H9 (cell line): ENCODE measurements around the gene ULBP3. TPM values are rescaled to one million over a fixed set of nuclear protein-coding genes. Genes with fewer than 3 reads are reported as not detected.

ENCODE experiments used
- DNase-seq: peaks from one replicate; pipeline ENCODE4 v3.0.0-alpha.2; 2017
- H2AFZ ChIP-seq: one replicate; pipeline ENCODE4 v1.6.1; 2013; ENCODE audit warnings: mild to moderate bottlenecking, low read length, control low read depth, moderate library complexity
- H2AK5ac ChIP-seq: 2 replicates; pipeline ENCODE4 v1.6.1; 2013; ENCODE audit warnings: low read length, control low read depth, mixed read lengths; ENCODE audit not compliant: insufficient read length
- H2BK120ac ChIP-seq: one replicate; pipeline ENCODE4 v1.6.1; 2013; ENCODE audit warnings: low read depth, mild to moderate bottlenecking, low read length, control low read depth, inconsistent platforms; ENCODE audit not compliant: poor library complexity, severe bottlenecking
- H2BK12ac ChIP-seq: 2 replicates; pipeline ENCODE4 v1.6.1; 2013; ENCODE audit warnings: low read length, control low read depth, mixed read lengths, low read depth; ENCODE audit not compliant: insufficient read length
- H2BK15ac ChIP-seq: 2 replicates; pipeline ENCODE4 v1.6.1; 2013; ENCODE audit warnings: low read depth, low read length, control low read depth
- H2BK20ac ChIP-seq: one replicate; pipeline ENCODE4 v1.6.1; 2013; ENCODE audit warnings: low read depth, mild to moderate bottlenecking, low read length, control low read depth, inconsistent platforms; ENCODE audit not compliant: poor library complexity, severe bottlenecking
- H2BK5ac ChIP-seq: 2 replicates; pipeline ENCODE4 v1.6.1; 2013; ENCODE audit warnings: low read length, control low read depth, mixed read lengths; ENCODE audit not compliant: insufficient read length
- H3K14ac ChIP-seq: 2 replicates; pipeline ENCODE4 v1.6.1; 2013; ENCODE audit warnings: low read length, control low read depth; ENCODE audit not compliant: insufficient read depth
- H3K18ac ChIP-seq: 2 replicates; pipeline ENCODE4 v1.6.1; 2013; ENCODE audit warnings: low read depth, mild to moderate bottlenecking, mixed read lengths, low read length, control low read depth; ENCODE audit not compliant: insufficient read length
- H3K23ac ChIP-seq: 2 replicates; pipeline ENCODE4 v1.6.1; 2013; ENCODE audit warnings: low read length, control low read depth, mixed read lengths, low read depth; ENCODE audit not compliant: insufficient read length
- H3K23me2 ChIP-seq: 2 replicates; pipeline ENCODE4 v1.6.1; 2013; ENCODE audit warnings: low read depth, mild to moderate bottlenecking, mixed read lengths, low read length, control low read depth; ENCODE audit not compliant: insufficient read length, poor library complexity, severe bottlenecking
- H3K27ac ChIP-seq: 2 replicates; pipeline ENCODE4 v1.5.1; 2013; ENCODE audit warnings: low read length, control low read depth, mixed read lengths, low read depth; ENCODE audit not compliant: insufficient read length
- H3K27me3 ChIP-seq: 2 replicates; pipeline ENCODE4 v1.6.1; 2013; ENCODE audit warnings: low read length, control low read depth, inconsistent platforms; ENCODE audit not compliant: insufficient read depth
- H3K4ac ChIP-seq: 2 replicates; pipeline ENCODE4 v1.6.1; 2013; ENCODE audit warnings: low read depth, mild to moderate bottlenecking, control low read depth, inconsistent platforms, low read length, moderate library complexity
- H3K4me1 ChIP-seq: 2 replicates; pipeline ENCODE4 v1.6.1; 2013; ENCODE audit warnings: low read length, control low read depth, inconsistent platforms; ENCODE audit not compliant: insufficient read depth
- H3K4me2 ChIP-seq: 2 replicates; pipeline ENCODE4 v1.6.1; 2013; ENCODE audit warnings: low read length, control low read depth, mixed read lengths; ENCODE audit not compliant: insufficient read length, insufficient read depth
- H3K56ac ChIP-seq: 2 replicates; pipeline ENCODE4 v1.6.1; 2013; ENCODE audit warnings: low read depth, mild to moderate bottlenecking, mixed read lengths, low read length, control low read depth; ENCODE audit not compliant: insufficient read length
- H3K79me1 ChIP-seq: 2 replicates; pipeline ENCODE4 v1.6.1; 2013; ENCODE audit warnings: low read depth, mild to moderate bottlenecking, moderate library complexity, low read length, control low read depth, inconsistent platforms; ENCODE audit not compliant: insufficient read depth, poor library complexity, severe bottlenecking
- H3K79me2 ChIP-seq: 2 replicates; pipeline ENCODE4 v1.6.1; 2013; ENCODE audit warnings: low read length, control low read depth, inconsistent platforms; ENCODE audit not compliant: insufficient read depth
- H3K9ac ChIP-seq: 2 replicates; pipeline ENCODE4 v1.6.1; 2013; ENCODE audit warnings: low read length, control low read depth, mixed read lengths; ENCODE audit not compliant: insufficient read length; ENCODE audit errors: extremely low read depth
- H3K9me3 ChIP-seq: one replicate; pipeline ENCODE4 v1.6.1; 2013; ENCODE audit warnings: low read depth, low read length, inconsistent platforms; ENCODE audit not compliant: control insufficient read depth
- H3T11ph ChIP-seq: one replicate; pipeline ENCODE4 v1.6.1; 2013; ENCODE audit warnings: mild to moderate bottlenecking, low read length, control low read depth, inconsistent platforms
- H4K20me1 ChIP-seq: one replicate; pipeline ENCODE4 v1.6.1; 2013; ENCODE audit not compliant: control insufficient read depth, insufficient read length, insufficient read depth
- H4K5ac ChIP-seq: 2 replicates; pipeline ENCODE4 v1.6.1; 2013; ENCODE audit warnings: low read depth, mild to moderate bottlenecking, mixed read lengths, low read length, control low read depth; ENCODE audit not compliant: insufficient read length
- H4K8ac ChIP-seq: replicated peaks from 2 replicates; pipeline ENCODE4 v1.6.1; 2013; ENCODE audit warnings: low read length, control low read depth, mixed read lengths, low read depth; ENCODE audit not compliant: insufficient read length
- H4K91ac ChIP-seq: 2 replicates; pipeline ENCODE4 v1.6.1; 2013; ENCODE audit warnings: low read depth, mild to moderate bottlenecking, moderate library complexity, mixed read lengths, low read length, control low read depth; ENCODE audit not compliant: insufficient read length
- H3K27ac Mint-ChIP-seq, 3 experiments: 2 replicates in 2 of 3; 3 replicates in 1 of 3; pipeline ENCODE4 v1.8.0; 2020 to 2021; ENCODE audit warnings: mixed read lengths in 3 of 3, mild to moderate bottlenecking in 1 of 3, moderate library complexity in 1 of 3
- H3K27me3 Mint-ChIP-seq: 2 replicates; pipeline ENCODE4 v1.8.0; 2021; ENCODE audit warnings: low read depth, mild to moderate bottlenecking, moderate library complexity, mixed read lengths
- H3K36me3 Mint-ChIP-seq, 3 experiments: 2 replicates in 2 of 3; 3 replicates in 1 of 3; pipeline ENCODE4 v1.8.0; 2020 to 2021; ENCODE audit warnings: low read depth in 3 of 3, mixed read lengths in 3 of 3; ENCODE audit not compliant: insufficient read depth in 1 of 3
- H3K4me1 Mint-ChIP-seq, 2 experiments: 2 replicates each; pipeline ENCODE4 v1.8.0; 2020; ENCODE audit warnings: mixed read lengths in 2 of 2
- H3K4me3 Mint-ChIP-seq, 2 experiments: 2 replicates in 1 of 2; 3 replicates in 1 of 2; pipeline ENCODE4 v1.8.0; 2020 to 2021; ENCODE audit warnings: mild to moderate bottlenecking in 2 of 2, mixed read lengths in 2 of 2, moderate library complexity in 1 of 2
- H3K9me3 Mint-ChIP-seq, 2 experiments: 2 replicates in 1 of 2; 3 replicates in 1 of 2; pipeline ENCODE4 v1.8.0; 2020; ENCODE audit warnings: mild to moderate bottlenecking in 2 of 2, mixed read lengths in 2 of 2, moderate library complexity in 1 of 2
- WGBS: extraction: QIAGEN DNeasy Blood & Tissue Kit; methylation state at CpG from one replicate; pipeline ENCODE4 v1.1.7; 2013; ENCODE audit warnings: missing lambda C conversion rate, low lambda C conversion rate, mixed read lengths; ENCODE audit not compliant: insufficient read length; ENCODE audit errors: extremely low coverage; 5-methylcytosine and 5-hydroxymethylcytosine counted together
- total RNA-seq: library from RNA; stranded (reverse); gene quantifications from 2 replicates; pipeline ENCODE4 v1.2.1, GENCODE V29; 2021
- TF ChIP-seq, protein P1 (sequence below): fragments of 200-600 bp; sonication (generic); conservative IDR thresholded peaks from 3 replicates; pipeline ENCODE4 v1.8.0; 2021; ENCODE audit warnings: antibody characterized with exemption, mild to moderate bottlenecking

The ULBP3 gene
- total RNA-seq, 1 experiment from 2014 or later: 5.8 TPM

DNA sequence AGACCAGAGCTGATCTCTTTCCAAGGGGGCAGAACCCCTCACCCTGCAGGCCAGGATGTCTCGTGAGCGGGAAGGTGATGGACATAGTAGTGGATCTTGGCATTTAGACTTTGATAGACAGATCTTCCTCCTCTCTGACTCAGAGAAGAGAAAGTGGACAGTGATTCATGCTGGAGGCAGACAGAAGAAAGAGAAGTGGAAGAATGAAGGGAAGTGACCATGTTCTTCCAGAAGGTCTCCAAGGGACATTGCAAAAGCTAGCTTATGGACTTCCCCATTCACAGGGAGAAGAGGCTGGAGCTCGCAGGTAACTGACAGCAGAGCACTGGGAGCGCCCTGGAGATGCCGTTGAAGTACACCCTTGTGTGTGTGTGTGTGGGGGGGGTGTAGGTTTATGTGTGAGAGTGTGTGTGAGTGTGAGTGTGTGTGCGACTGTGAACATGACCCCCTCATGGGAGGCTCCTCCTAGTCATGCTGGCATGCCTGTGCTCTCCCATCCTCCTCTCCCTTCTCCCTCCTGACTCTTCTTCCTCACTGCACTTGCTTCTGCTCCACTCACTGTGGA lies 35.6 kb downstream of the ULBP3 start:
- Mint-ChIP-seq H3K27me3 (peaks cover 78% of the 10 kb centered on the region), H3K4me1 (peaks cover 10 to 15% of the 10 kb centered on the region in 2 experiments), H3K4me3 (no peak overlapping the region), H3K9me3 (no peaks in the 10 kb centered on the region; a peak in 1 of 5 replicates), H3K36me3 (no peaks in the 10 kb centered on the region; a peak in 1 of 7 replicates), H3K27ac (no peak overlapping the region)
- no peak overlapping the region for H4K91ac ChIP-seq
- no peak overlapping the region for H3K56ac ChIP-seq
- WGBS: no CpG with 5 or more reads among the region's 6 CpGs
- H3K9ac ChIP-seq: no peak overlapping the region
- no peaks in the 10 kb centered on the region for H3K79me2 ChIP-seq
- H3K27me3 ChIP-seq: peaks cover 37% of the 10 kb centered on the region
- no peak overlapping the region for H4K5ac ChIP-seq
- no peak overlapping the region for H3K23ac ChIP-seq
- no peak overlapping the region for H3K4ac ChIP-seq
- no peak overlapping the region for H3T11ph ChIP-seq
- no peaks in the 10 kb centered on the region for H3K4me1 ChIP-seq
- DNase-seq: peak; percentile 13
- no peaks in the 10 kb centered on the region for H3K9me3 ChIP-seq
- no peak overlapping the region for H2BK12ac ChIP-seq
- no peak overlapping the region for H3K14ac ChIP-seq
- H3K79me1 ChIP-seq: no peaks in the 10 kb centered on the region
- H3K27ac ChIP-seq: no peak overlapping the region
- peaks cover 4% of the 10 kb centered on the region for H3K23me2 ChIP-seq
- no peak overlapping the region for H2BK15ac ChIP-seq
- no peak overlapping the region for H3K4me2 ChIP-seq
- TF ChIP-seq, protein P1, sequence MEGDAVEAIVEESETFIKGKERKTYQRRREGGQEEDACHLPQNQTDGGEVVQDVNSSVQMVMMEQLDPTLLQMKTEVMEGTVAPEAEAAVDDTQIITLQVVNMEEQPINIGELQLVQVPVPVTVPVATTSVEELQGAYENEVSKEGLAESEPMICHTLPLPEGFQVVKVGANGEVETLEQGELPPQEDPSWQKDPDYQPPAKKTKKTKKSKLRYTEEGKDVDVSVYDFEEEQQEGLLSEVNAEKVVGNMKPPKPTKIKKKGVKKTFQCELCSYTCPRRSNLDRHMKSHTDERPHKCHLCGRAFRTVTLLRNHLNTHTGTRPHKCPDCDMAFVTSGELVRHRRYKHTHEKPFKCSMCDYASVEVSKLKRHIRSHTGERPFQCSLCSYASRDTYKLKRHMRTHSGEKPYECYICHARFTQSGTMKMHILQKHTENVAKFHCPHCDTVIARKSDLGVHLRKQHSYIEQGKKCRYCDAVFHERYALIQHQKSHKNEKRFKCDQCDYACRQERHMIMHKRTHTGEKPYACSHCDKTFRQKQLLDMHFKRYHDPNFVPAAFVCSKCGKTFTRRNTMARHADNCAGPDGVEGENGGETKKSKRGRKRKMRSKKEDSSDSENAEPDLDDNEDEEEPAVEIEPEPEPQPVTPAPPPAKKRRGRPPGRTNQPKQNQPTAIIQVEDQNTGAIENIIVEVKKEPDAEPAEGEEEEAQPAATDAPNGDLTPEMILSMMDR: no peak
- no peak overlapping the region for H2AFZ ChIP-seq
- no peak overlapping the region for H2BK20ac ChIP-seq
- no peaks in the 10 kb centered on the region for H4K20me1 ChIP-seq
- H2BK5ac ChIP-seq: no peak overlapping the region
- H2AK5ac ChIP-seq: no peak overlapping the region
- no peak overlapping the region for H2BK120ac ChIP-seq
- H4K8ac ChIP-seq: no peak overlapping the region
- H3K18ac ChIP-seq: no peak overlapping the region
